IPS-11a (cell line): ENCODE results near the gene ZNF462.

Experiments
- H3K4me3 ChIP-seq: one replicate; pipeline ENCODE4 v1.5.1; 2013; ENCODE audit warnings: low read depth, low read length, control low read depth

ZNF462 gene

DNA sequence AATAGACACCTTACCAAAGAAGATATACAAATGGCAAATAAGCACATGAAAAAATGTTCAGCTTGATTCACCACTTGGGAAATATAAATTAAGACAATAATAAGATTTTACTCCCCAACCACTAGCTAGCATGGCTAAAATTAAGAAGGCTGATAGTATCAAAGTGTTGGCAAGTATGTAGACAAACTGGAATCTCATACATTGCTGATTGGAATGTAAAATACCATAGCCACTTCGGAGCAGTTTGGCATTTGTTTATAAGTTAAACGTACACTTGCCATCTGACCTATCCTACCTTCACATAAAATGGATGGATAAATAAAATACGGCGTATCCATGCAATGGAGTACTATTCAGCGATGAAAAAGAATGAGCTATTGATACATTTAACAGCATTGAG, 129.2 kb downstream of the ZNF462 start:
- H3K4me3 ChIP-seq: no peak overlapping the region

DNA sequence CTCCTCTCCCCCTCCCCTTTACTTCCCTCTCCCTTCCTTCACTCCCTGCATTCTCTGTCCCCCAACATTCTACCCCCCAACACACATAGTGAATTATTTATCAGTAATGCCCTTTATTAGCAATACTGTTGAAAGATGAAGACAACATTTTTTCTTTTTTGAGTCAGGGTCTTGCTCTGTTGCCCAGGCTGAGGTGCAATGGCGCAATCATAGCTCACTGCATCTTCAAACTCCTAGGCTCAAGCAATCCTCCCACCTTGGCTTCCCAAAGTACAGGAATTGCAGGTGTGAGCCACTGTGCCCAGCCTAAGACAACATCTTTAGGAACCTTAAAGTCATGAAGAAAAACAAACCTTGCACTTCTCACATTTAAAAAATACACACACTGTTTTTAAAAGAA, 130.6 kb downstream of the ZNF462 start:
- H3K4me3 ChIP-seq: no peak overlapping the region

DNA sequence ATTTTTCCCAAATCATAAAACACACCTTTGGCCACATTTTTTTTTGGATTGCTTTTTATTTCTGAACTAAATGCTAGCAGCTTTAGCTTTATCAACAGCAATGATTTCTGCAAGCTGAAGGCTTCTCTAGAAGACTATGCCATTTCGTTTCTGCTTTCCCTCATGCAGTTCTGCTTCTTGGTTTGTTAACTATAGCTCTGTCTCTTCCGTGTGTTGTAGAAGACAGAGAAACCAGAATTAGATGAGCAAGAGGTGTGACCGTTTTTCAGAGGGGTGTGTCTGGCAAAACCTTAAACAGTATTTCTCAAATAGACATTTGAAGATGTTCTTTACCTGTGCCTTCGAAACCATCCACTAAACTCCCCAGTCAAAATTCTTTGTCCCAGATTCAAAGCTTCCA, 131.5 kb downstream of the ZNF462 start:
- no peak overlapping the region for H3K4me3 ChIP-seq

DNA sequence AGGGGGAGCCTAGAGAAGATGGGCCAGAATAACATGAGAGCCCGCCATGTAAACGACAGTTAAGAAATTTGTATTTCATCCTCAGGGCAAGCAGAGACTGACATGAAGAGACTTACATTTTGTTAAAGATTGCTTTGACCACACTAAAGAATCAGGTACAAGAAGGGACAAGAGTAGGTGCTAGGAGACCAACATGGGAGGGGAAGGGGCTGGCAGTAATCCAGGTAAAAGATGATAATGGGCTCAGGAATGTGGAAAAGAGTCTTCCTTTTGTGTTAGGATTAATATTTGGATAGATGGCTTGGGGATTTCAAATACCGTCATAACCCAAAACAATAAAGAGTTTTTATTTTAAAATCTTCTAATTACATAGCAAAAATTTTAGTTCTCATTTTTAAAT, 137.3 kb downstream of the ZNF462 start:
- H3K4me3 ChIP-seq: no peak overlapping the region

DNA sequence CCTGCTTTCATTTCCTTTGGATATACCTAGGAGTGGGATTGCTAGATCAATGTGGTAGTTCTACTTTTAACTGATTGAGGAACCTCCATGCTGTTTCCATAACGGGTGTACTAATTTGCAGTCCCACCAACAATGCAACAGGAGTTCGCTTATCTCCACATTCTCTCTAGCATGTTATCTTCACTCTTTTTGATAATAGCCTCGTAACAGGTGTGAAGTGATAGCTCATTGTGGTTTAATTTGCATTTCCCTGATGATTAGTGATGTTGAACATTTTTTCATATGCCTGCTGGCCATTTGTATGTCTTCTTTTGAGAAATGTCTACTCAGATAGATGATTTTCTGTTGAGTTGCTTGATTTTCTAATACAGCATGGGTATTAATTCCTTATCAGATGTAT, 142.2 kb downstream of the ZNF462 start:
- no peak overlapping the region for H3K4me3 ChIP-seq

DNA sequence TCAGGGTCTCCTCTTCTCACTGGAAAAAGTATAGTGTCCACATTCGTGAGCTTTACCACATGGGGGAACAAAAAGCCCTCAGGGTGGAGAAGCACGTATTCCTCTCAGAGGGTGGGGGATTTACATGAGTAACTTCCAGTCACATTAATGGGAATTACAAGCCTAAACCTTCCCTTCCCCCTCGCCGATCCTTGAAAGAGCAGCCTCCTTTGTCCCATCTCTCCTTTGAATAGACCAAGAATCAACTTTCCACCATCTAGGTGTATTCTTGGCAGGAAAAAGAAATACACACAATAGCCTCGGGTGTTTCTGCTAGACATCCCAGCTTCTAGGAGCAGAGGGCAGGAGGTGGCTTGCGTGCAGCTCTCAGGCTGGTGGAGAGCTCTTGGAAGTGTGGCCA, 144.4 kb downstream of the ZNF462 start:
- H3K4me3 ChIP-seq: no peak overlapping the region

DNA sequence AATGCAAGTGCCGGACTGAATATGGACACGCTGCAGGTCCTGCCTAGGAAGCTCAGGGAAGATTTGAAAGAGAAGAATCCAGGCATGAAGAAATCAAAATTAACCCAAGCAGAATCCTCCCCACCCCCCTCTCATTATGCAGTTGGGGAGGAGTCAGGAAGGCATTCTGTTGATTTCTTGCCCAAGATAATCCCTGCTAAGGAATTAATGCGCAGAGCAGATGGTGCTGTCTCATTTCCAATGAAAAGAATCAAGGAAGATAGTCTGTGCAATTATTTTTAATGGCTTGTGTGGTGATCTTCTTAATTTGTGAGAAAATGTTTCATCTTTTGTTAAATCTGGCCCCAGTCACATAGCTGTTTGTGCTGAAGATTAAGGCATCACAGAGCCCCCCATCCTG, 145.0 kb downstream of the ZNF462 start:
- no peak overlapping the region for H3K4me3 ChIP-seq

DNA sequence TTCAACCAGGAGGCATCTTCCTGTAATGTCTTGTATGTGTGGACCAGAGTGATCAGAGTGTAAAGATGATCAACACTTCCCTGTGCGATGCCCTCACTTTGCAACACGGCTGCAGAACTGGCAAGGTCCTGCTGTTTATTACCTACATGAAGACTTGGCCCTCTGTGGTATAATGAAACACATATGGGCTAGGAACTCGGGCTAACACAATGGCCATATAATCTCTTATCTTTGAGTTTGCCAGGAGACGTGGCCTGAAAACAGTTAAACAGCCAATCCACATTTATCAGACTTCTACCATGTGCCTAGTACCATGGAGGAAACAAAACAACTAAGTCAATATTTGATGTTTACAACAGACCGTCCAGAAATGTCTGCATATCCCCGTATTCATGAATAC, 145.5 kb downstream of the ZNF462 start:
- no peak overlapping the region for H3K4me3 ChIP-seq

DNA sequence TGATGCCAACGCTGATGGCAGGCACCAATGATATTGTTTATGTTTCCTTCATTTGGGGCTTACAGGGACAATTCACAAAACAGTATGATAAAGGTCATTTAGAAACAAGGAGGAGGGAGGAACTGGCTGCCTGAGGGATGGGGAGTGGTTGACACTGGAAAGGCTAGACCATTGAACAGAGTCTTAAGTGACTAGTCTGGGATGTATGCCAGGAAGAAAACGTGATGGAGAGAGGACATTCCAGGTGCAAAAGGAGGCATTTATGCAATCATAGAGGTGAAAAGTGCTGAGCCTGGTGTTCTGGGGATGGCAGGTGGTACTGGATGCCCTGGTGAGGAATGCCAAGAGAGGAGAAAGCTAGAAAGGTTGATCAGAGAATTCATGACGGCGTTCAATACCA, 153.4 kb downstream of the ZNF462 start:
- H3K4me3 ChIP-seq: no peak overlapping the region

DNA sequence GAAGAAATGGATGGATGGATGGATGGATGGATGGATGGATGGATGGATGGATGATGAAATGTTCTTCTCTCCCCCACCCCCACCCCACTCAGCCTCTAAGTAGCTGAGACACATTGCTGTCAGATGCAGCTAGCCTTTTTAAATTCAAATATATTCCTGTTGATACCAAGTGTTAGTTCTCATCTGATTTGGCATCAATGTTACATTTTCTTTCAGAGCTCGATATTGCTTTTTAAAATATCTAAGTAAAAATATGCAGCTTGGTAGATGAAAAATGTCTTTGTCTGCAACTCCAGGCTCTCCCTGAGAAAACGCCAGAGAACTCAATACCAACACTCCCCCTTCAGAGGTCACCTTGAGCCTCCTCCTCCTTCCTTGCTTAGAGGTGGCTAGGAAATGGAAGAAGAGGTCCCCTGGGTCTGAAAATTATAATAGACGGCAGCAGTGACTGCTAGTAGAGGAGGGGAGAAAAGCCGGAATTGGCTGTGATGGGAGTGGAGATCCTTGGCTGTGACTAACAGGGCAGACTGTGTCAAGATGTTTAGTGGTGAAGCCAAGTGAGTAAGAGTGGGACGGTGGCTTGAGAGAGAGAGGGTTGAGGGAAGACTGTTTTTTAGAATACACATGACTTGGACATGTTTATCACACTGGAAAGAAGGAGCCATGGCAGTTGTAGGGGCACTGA, 156.0 kb downstream of the ZNF462 start:
- no peak overlapping the region for H3K4me3 ChIP-seq

DNA sequence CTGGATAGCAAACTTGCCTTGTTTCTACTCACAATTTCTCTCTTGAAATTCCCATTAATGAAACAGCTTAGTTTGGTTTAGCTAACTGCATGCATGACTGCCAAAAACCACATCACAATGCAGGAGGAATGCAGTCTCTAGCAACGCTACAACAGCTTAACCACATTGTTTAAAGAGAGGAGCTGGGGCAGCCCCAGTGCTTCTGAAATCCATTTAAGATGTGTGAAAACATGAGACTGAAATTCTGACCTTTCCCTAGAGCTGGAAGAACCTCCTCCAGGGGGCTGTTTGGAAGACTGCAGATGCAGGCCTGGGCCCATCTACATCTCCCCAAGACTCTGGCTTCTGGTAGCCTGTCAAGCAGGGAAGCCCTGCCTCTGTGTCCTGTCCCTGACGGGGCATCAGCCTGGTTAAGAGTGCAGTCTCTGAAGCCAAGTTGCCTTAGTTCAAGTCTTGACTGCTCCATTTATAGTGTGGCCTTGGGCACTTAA, 157.1 kb downstream of the ZNF462 start:
- H3K4me3 ChIP-seq: no peak overlapping the region

DNA sequence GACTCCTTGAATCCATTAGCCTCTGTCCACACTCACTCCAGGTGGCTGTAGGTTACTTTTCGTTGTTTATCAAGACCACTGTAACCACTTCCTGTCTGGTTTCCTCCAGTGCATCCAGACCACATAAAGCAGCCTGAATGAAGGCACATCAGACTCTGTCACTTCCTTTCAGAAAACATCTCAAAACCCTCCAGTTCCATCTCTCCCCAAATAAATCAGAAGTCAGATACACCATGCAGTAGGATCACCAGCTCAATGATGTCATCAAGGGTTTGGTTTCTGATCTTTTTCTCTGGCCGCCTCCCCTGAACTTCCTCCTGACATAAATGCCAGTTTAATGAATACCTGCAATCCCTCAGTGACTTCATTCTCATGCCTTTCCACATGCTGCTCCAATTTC, 161.2 kb downstream of the ZNF462 start:
- no peak overlapping the region for H3K4me3 ChIP-seq

DNA sequence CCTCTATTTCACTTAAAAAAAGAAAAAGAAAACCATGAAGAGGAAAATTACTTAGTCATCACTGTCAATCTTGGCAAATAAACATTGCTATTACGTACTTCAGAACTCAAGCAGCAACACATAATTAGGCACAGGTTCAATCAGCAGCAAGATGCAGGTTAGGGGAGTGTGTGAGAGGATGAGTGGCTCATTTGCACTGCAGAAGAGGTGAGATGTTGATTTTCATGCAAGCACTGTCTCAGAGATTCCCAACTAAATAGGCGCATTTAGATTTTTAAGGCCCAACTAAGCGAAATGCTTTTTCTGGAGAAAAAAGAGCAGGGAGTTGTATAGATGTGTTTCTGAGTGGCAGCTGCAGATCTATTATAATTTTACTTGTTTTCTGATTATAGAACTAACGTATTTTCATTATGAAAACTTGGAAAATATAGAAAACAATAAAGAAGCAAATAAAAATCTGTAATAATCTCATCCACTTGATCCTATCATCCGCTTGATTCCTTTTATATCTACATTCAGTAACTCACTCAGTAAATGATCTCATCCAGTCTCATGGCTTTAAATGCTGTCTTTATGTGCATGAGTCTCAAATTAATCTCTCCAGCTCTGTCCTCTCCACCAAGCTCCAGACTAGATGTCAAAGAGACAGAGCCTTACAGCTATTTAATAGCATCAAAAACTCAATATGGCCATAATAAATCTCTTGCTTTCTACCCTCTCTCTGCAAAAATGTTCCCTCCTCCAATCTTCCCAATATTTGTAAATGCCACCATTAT, 162.5 kb downstream of the ZNF462 start:
- H3K4me3 ChIP-seq: no peak overlapping the region

DNA sequence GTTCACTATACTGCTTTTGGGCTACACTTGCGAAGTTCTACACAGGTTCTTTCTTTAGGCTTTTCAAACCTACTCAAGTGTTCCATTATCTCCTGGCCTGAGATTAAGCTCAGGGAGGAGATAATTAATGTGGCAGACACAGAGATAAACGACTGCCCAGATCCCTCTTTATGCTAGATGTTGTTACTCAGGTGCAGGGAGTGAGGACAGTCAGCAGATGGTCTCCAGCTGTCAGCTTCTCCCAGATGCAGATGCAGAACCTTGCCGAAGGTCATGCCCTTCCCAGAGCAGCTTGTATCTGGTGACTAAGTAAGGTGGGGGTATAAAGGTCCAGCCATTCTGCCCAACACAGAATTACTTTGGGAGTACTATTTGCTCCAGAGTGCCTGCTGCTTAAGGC, 166.2 kb downstream of the ZNF462 start:
- no peak overlapping the region for H3K4me3 ChIP-seq

DNA sequence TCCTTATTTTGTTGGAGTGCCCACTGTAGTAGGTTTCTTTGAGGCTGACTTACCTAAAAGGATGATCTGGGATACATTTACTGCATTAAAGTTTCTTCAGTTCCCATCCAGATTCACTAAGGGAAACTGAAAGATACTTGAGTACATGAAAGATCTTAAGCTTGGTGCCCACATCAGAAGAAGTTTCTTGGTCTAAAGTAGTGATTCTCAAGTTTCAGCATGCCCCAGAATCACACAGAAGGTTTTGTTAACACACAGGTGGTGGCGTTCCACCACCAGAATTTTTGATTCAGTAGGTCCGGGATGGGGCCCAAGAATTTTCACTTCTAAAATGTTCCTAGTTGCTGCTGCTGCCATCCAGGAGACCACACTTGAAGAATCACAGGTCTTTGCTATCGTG, 171.0 kb downstream of the ZNF462 start:
- no peak overlapping the region for H3K4me3 ChIP-seq

DNA sequence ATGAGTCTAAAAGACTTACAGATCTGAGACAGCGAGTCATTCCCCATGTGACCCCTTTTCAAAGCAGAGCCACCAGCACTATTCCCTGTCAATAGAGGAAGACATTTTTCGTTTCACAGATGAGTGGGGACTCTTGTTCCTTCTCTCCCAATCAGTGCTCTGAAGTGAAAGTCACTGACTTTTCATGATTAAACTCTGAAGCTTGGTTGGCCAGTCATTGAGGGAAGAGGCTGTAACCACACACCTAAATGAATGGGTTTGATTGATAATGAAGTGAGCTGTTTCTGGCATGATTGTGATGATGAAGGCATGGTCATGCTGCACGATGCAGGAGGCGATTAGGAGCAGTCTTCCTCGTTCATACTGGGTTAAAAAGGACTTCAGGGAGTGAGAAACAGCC, 171.9 kb downstream of the ZNF462 start:
- H3K4me3 ChIP-seq: no peak overlapping the region

DNA sequence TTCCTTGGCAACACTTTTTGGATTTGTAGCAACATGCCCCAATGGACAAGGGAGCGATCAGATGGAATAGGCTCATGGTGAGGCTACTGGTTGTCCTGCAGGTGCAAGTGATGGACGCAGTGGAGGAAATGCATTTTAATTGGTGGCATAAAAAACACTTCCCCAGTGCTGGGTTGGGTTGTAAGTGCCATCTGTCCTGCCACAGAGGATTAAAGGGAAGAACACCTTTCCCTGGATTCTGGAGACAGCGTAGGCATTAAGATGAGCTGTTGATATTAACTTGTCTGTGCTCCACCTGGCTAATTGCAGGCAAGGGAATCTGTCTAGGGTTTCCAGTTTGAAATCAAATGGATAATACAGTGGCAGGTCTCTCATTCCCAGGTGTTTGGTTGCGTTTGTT, 173.4 kb downstream of the ZNF462 start:
- H3K4me3 ChIP-seq: no peak overlapping the region

DNA sequence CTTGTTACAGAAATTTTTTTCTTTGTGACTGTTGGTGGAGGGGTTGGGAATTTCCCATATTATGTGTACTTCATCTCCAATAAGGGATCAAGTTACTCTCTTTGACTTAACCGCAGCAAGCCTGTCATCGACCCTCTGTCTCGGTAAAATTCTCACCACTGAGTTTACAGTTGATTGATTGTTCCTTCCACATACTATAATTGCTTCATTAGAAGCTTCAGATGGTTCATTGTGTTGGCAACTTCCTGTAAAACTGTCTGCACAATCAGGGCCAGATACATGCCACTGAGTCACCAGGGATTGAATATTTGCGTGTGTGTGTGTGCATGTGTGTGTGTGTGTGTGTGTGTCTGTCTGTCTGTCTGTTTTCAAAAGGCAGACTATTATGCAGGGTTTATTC, 176.6 kb downstream of the ZNF462 start:
- no peak overlapping the region for H3K4me3 ChIP-seq

DNA sequence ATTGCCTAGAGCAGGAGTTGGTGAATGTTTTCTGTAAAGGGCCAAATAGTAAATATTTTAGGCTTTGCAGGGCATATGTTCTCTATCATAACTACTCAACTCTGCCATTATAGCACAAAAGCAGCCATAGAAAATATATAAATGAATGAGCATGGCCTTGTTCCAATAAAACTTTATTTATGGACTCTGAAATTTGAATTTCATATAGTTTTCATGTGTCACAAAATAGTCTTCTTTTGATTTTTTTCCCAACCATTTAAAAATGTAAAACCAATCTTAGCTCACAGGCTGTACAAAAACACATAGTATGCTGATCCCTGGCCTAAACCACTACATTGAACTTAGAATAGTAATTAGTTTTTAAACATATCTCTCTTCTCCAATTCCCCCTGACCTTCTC, 179.6 kb downstream of the ZNF462 start:
- H3K4me3 ChIP-seq: no peak overlapping the region

DNA sequence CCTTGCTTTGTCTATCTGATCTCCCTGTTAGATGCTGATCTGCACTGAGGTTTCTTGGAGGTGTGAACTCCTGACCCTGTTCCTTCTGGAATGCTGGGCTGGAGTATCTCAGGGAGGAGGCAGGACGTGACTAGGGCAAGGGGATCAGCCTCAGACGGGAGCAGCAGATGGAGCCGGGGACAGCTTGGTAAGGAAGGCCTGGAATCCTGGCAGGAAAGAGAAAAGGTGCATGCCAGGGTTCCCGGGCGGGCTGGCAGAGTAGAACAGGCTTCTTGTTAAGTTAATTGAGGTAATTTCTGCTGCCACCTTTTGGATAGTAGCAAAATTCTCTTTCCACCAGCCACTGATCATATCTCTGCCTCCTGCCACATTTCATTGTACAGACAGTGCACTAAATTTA, 180.9 kb downstream of the ZNF462 start:
- H3K4me3 ChIP-seq: no peak overlapping the region

DNA sequence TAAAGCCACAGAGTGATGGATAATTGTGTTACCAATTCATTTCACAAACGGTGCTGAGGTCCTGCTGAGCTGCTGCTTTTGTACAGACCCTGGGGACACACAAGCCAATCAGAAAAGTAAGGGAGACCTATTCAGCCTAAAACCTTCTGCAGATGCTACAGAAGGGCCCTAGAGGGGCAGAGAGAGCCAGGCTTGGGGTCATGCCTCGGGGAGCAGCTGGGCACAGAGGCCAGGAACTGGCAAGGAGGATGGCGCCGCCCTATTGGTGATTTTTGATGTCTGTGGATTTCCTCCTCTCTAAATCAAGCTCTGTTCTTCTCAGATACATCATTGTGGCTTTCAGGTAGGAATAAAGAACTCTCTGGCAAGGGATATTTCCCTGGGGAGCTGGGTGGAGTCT, 181.9 kb downstream of the ZNF462 start:
- H3K4me3 ChIP-seq: no peak overlapping the region

DNA sequence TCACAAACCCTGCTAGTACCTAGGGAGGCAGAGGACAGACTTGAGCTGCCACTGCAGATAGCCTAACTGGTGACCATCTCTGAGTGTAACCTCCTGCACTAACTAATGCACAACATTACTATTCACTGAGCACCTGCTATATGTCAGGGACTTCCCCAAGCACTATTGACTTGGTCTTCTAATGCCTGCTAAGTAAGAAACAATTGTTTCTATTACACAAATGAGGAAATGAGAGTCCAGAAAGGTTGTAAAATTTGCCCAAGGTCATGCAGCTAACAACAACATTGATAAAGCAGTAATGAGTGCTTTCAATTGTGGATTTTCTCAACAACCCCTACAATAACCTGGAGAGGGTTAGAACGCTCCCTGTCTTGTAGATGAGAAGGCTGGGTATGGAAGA, 183.7 kb downstream of the ZNF462 start:
- no peak overlapping the region for H3K4me3 ChIP-seq
